ENCODE data around the gene KRTAP10-1.

Gene KRTAP10-1

DNA sequence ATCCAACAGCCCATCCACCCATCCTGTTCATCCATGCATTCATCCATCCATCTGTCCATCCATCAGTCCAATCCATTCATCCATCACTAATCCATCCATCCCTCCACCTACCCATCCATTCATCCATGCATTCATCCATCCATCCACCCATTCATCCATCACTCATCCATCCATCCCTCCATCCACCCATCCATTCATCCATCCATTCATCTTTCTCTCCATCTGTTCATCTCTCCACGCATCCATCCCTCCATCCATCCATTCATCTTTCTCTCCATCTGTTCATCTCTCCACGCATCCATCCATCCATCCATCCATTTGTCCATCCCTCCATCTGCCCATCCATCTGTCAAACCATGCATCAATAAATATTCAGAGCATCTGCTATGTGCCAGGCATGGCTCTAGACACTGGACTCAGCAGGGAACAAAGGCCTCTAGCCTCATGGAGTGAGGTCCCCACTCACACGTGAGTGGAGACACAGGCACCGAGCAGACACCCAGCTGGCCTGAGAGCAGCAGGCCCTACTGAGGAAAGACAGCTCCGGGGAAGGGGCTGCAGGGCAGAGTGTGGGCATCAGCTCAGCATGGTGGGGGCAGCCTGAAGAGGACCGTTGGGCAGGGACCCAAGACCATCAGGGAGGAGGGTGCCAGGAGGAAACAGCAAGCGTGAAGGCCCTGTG lies 9.6 kb downstream of the KRTAP10-1 start:
- in situ Hi-C loops (cut with MboI; ENCODE audit: low sequenced_read_pairs) = no loop called here

DNA sequence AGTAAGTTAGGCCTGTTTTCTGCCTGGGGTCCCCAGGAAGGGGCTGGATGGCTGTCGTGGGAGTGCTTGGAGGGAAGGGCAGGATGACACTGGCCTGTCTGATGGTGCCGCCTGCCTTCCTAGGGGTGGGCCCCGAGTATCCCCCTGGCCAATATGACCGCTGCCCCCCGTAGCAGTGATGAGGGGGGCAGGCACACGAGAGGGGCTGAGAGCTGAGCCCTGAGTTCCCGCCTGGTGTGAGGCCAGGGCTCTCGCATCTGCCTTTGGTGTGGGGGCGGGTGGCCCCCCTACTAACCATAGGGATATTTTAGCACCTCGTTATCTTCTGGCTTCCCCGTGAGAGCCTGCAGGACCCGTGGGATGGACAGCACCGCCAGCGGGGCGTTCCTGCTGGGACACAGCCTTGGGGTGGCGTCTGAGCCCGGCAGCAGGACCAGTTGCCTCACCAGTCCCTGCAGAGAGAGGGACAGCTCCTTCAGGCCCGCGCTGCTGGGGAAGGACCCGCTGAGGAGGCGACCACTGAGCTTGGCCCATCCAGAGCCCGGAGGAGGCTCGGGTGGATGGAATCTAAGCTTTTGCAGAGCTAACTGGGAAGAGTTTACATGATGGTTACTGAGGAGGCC lies 10.4 kb downstream of the KRTAP10-1 start:
- in situ Hi-C loops (cut with MboI; ENCODE audit: low sequenced_read_pairs) = no loop called here

DNA sequence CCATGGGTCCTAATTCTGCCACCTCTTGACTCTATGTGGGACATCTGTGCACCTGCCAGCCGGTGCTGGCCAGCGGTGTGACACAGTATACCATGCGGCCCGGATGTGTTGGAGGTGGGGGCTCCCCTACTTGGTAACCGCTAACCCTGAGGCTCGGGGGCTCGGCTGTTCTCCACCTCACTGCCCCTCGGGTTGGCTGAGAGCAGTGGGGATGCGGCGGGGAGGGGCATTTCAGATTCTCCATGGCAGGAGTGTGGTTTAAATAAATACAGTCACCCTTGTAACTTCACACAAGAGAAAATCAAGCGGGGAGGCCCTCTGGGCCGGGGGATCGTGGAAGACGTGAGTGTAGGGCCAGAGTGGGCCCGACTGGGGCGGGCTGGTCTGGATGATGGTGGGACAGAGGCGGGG lies 11.0 kb downstream of the KRTAP10-1 start:
- in situ Hi-C loops (cut with MboI; ENCODE audit: low sequenced_read_pairs) = no loop called here

DNA sequence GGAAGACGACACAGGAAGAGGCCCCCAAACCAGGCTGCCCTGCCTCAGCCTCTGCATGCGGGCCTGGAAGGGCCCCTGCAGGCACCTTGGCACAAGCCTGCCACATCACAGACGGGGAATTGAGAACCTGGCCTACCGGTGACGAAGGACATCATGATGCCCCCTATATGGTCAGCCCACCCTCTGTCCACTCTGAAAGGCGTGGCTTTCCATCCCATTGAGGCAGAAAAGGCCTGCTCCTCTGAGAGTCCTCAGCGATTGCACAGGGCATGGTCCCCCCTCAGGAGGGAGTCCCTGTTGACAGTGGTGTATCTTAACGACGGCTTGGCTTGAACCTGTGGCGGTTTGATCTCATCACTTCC lies 11.4 kb downstream of the KRTAP10-1 start:
- in situ Hi-C loops (cut with MboI; ENCODE audit: low sequenced_read_pairs) = no loop called here

DNA sequence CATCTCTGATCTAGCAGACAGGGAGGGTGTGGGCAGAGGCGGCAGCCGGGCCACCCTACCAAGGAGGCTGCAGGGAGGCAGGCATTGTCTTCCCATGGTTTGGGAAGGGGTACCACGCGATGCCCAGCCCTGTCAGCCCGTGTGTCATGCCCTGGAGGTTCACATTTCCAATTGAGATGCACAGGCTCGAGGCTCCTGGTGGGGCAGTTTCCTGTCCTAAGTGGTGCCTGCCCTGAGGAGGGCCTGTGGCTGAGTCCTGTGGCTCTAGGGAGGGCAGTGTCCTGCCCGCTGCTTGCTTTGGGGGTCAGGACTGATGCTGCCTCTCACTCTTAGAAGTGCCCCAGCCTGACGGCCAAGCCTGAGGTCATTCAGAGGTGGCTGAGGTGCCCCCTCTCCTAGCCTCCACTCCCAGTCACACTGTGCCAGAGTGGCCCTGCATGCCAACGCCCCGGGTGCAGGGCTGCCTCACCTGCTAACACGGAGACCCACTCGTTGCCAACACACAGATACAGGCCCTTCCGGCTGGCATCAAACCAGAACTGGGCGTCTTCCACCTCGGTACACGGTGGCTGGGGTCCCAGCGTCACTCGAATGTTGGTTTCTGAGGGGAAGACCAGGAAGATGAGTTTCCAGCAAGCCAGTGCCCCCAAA lies 11.9 kb downstream of the KRTAP10-1 start:
- in situ Hi-C loops (cut with MboI; ENCODE audit: low sequenced_read_pairs) = no loop called here

DNA sequence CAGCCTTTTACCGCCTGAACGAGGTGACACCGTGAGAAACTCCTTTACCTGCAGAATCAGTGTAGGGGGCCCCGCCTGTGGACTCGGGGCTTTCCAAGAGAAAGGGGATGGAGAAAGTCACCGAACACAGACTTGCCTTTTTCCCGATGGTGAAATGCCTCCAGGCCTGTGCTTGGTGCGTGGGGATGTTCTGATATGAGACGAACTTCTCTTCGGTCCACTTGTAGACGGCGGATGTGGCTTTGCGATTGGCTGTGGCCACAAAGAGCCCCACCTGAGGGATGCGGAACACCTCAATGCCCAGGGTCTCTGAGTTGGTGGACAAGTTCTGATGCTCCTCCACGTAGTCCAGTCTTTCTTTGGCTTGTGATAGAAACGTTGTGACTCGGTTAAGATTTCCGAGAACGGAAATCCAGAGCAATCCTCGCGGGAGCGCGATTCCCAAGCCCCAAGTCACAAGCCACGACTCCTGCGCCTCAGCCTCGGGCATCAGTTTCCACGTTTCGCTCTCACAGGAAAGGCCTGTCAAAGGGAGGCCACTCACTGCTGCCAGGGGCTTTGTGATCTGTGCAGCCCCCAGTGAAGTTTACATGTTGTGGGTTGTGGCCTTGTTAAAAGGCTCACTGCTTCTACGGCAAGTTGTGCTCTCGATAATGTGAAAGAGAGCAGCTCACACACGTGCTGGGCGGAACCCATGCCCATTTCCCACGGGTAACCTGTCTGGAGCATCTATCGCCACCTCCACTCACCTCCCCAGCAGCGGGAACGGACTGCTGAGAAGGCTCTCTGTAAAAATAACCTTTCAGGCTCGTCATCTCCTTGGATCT lies 12.6 kb downstream of the KRTAP10-1 start:
- in situ Hi-C loops (cut with MboI; ENCODE audit: low sequenced_read_pairs) = no loop called here

DNA sequence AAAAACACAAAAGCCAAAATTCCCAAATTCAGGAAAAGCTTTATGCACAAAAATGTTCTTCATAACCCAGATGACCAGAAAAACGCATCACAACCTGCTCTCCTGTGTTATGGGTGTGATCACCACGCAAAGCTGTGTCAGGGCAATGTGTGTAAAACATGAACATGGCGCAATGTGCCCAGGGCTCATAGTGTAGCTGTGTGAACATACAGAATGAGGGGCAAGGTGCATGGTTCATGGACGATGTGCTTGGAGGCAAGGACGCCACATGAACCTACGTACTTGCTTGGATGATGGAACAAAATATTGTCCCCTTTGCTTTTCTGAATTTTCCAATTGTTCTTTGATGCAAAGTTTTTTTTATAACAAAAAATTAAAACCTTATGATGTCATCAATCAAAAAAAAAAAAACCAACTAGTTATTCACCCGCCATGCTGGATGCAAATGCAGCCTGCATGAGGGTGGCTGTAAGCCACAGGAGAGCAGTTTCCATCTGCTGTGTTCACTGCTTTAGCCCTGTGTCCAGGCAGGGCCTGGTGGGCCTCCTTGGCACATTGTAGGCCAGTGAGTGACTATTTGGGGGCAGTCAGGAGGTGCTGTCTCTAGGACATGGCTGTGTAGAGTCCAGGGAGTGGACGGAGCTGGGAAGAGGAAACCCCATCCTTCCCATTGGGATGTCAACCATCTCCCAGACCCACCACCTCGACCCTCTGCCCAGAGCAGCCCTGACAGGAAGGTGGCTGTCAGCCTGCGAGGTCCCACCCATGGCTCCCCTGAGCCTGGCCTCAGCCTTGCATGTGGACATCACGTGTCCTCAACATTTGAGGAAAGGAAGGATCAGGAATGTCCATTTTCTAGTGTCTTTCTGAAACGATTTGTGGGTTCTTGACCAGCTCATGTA lies 13.6 kb downstream of the KRTAP10-1 start:
- in situ Hi-C loops (cut with MboI; ENCODE audit: low sequenced_read_pairs) = no loop called here

DNA sequence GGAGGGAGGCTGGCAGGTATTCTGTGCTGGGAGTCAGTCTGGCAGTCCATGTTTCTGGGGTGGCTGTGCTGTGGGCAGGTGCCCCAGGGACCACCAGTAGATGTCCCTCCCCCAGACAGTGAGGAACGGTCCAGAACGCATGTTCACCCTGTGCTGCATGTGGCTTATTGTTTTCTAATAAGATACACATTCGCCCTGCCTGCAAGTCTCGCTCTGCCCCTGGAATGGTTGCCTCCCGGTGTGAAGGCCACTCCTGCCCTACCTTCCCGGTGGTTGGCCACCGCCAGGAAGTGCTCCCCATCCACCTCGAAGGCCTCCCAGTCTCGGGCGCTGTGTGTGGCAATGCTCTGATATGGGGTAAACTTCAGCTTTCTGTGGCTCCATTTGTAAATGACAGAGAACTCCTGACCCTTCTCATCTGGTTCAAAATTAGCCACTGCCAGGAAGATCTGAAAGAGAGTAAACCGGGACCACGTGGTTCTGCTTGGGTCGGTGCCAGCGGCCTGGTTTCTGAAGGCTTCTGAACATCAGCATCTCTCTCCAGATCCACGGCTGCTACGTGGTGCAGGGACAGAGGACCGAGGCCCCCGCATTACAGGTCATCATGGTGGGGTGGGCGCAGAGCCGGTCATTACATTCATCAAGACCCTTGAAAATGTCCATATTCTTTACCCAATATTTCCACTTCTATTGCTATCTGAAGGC lies 14.5 kb downstream of the KRTAP10-1 start:
- in situ Hi-C loops (cut with MboI; ENCODE audit: low sequenced_read_pairs) = no loop called here

DNA sequence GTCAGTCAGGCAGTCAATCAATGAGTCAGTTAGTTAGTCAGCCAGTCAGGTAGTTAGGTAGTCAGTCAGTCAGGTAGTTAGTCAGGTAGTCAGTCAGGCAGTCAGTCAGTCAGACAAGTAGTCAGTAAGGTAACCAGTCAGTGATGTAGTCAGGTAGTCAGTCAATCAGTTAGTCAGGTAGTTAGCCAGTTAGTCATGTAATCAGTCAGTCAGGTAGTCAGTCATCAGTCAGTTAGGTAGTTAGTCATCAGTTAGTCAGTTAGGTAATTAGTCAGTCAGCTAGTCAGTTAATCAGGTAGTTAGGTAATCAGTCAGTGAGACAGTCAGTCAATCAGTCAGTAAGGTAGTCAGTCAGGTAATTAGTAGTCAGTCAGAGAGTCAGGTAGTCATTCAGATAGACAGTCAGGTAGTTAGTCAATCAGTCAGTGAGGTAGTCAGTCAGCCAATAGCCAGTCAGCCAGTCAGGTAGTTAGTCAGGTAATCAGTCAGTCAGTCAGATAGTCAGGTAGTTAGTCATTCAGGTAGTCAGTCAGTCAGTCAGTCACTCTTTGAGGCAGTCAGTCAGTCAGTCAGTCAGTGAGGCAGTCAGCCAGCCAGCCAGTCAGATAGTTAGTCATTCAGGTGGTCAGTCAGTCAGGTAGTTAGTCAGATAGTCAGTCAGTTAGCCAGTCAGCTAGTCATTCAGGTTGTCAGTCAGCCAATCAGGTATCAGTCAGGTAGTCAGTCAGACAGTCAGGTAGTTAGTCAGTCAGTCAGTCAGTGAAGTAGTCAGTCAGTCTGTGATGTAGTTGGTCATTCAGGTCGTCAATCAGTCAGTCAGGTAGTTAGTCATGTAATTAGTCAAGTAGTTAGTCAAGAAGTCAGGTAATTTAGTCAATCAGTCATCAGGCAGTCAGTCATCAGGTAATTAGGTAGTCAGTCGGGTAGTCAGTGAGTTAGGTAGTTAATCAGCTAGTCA lies 15.3 kb downstream of the KRTAP10-1 start:
- in situ Hi-C loops (cut with MboI; ENCODE audit: low sequenced_read_pairs) = loop anchor here (25.0 kb wide), 1 partner anchor 263 kb away; no protein-coding TSS in a partner anchor

DNA sequence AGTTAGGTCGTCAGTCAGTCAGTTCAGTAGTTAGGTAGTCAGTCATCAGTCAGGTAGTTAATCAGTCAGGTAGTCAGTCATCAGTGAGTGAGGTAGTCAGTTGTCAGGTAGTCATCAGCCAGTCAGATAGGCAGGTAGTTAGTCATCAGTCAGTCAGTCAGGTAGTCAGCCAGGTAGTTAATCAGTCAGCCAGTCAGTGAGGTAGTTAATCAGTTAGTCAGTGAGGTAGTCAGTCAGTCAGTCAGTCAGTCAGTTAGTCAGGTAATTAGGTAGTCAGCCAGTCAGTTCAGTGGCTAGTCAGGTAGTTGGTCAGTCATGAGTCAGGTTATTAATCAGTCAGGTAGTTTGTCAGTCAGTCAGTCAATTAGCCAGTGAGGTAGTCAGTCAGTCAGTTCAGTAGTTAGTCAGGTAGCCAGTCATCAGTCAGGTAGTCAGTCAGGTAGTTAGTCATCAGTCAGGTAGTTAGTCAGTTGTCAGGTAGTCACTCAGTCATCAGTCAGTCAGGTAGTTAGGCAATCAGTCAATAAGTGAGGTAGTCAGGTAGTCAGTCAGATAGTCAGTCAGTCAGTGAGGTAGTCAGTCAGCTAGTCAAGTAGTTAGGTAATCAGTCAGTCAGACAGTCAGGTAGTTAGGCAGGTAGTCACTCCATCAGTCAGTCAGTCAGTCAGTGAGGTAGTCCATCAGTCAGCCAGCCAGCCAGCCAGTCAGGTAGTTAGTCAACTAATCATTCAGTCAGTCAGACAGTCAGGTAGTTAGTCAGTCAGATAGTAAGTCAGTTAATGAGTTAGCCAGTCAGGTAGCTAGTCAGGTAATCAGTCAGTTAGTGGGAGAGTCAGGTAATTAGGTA lies 16.2 kb downstream of the KRTAP10-1 start:
- in situ Hi-C loops (cut with MboI; ENCODE audit: low sequenced_read_pairs) = loop anchor here (25.0 kb wide), 1 partner anchor 264 kb away; no protein-coding TSS in a partner anchor

DNA sequence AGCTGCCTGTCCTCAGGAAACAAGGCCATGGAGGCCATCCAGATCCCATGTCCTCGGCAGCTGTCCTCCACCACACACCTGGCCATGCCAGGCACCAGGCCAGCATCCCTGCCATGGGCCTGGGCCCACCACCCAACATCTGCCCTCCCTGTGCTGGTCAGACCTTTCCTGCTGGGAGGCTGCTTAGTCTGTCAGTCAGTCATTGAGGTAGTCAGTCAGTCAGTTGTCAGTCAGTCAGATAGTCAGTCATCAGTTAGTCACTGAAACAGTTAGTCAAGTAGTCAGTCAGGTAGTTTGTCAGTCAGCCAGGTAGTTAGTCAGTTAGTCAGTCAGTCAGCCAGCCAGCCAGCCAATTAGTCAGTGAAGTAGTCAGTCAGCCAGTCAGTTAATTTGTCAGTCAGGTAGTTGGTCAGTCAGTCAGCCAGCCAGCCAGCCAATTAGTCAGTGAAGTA lies 17.2 kb downstream of the KRTAP10-1 start:
- in situ Hi-C loops (cut with MboI; ENCODE audit: low sequenced_read_pairs) = loop anchor here (25.0 kb wide), 1 partner anchor 265 kb away; no protein-coding TSS in a partner anchor

DNA sequence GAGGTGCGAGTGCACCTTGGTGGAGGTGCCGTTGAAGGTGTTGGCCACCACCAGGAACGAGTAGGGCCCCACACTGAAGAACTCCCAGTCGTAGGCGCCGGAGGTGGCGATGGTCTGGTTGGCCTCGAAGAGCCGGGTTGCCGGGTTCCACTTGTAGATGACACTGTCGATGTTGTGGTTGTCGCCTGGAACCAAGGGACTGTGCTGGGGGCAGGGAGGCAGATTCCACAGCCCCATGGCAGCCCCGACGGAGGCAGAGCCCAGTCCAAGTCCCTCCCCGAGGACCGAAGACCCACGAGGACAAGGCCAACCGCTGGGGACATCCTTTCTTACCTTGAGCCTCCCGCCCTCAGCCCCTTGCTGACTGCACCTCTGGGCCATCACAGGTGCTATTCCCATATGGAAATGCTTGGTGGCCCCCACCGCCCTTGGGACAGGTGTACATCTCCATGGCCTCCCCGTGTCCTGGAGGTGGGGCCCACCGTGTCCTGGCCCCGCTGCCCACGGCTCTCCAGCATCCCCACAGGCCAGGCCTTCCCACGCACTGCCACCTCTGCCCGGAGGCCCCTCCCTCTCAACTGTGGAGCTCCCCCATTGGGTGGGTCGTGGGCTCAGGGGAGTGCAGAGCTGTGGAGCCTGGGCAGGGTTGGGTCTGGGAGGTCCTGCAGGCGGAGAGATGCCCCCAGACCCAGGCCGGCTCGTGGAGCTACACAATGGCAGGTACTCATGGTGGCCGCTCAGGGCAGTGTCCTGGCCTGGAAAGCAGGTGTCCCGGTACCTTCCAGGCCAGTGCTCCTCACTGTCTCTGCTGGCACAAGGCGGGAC lies 17.9 kb downstream of the KRTAP10-1 start:
- in situ Hi-C loops (cut with MboI; ENCODE audit: low sequenced_read_pairs) = loop anchor here (25.0 kb wide), 1 partner anchor 265 kb away; no protein-coding TSS in a partner anchor

DNA sequence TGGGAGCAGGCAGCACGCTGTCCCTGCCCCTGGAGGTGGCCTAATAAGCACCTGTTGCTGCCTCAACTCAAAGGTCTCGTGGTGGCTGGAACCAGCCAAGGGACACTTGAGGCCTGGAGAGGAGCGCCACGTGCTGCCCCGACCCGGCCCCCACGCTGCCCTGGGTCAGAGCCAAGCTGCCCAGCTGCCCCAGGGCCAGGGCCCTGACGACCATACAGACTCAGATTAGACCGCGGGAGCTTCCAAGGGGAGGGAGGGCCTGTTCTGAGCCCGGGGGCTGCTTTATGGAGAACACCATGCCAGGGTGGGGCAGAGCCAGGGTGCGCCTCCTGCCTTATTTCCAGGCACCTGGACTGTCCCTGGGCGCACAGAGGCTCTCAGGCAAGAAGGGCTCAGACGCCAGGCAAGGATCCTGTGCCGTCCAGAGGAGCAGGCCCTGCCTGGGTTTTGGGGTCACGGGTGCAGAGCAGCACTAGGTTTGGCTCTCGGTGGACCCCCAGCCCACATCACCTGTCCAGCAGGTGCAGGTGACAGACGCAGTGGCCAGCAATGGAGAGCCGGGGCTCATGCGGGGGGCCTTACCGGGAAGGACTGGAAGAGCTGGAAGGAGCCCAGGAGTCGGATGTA lies 18.6 kb downstream of the KRTAP10-1 start:
- in situ Hi-C loops (cut with MboI; ENCODE audit: low sequenced_read_pairs) = loop anchor here (25.0 kb wide), 1 partner anchor 266 kb away; no protein-coding TSS in a partner anchor

DNA sequence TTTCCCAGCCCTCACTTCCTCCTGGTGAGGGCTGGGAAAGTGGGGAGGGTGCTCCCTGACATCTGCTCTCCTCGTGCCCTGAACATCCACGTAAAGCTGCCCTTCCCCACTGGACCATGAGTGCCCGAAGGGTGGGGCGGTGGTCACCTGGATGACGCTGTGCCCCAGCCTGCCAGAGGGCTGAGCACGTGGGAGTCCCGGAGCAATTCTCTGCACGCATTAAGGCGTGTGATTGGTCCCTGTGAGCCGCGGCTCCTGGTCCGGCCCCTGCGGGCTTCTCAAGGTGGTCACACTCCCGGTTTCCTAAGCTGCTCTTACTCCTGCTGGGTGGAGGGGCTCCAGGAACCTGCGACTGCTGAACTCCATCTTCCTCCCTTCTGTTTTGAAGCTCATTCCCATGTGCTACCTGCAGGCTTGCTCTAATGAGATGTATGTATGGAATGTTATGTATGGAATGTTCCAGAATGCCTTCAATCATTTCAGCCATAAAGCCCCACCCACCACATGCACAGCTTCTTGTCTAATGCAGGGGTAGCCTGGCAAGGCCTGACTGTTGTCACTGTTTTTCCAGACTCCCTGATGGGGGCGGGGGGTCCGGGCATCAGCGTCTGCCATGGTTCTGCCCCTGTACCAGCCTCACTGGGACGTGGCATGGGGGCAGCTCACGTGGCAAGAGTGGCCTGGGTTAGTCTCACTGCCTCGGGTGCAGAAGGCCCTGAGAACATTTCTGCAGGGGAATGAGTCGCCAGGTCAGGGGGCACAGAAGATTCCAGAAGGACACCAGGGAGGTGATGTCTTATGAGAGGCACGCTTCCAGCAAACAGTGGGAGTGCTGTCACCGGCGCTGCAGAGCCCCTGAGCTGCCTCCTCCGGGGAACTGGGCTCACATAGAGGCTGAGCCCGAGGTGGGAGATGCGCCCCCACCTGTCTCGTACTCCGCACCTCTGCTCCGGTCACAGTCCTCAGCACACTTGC lies 19.4 kb downstream of the KRTAP10-1 start:
- in situ Hi-C loops (cut with MboI; ENCODE audit: low sequenced_read_pairs) = loop anchor here (25.0 kb wide), 1 partner anchor 267 kb away; no protein-coding TSS in a partner anchor
